Naive B cell (primary cell): Measurements from ENCODE around the gene EXOC3L2. TPM values are rescaled to one million over a fixed set of nuclear protein-coding genes. Genes with fewer than 3 reads are reported as not detected.
"Not testable (repeated sequence)": the region's sequence is repeated elsewhere in the genome, so short reads cannot be mapped to it uniquely, and the experiment has no call there.

Source experiments
- ATAC-seq, 2 donors: fragments of 150-1000 bp; cut with Tn5 transposase; 2 replicates each; pipeline ENCODE4 v1.10.0; 2021; ENCODE audit warnings: low read depth in 2 of 2, mild to moderate bottlenecking in 2 of 2, moderate library complexity in 2 of 2
- DNase-seq: peaks from one replicate; pipeline ENCODE4 v3.0.0; 2022
- H3K27ac Mint-ChIP-seq, 6 donors: one replicate each; pipeline ENCODE4 v1.8.0; 2020 to 2022; ENCODE audit warnings: mild to moderate bottlenecking in 6 of 6, mixed read lengths in 6 of 6, moderate library complexity in 5 of 6, inconsistent platforms in 2 of 6
- H3K27me3 Mint-ChIP-seq, 3 donors: one replicate each; pipeline ENCODE4 v1.8.0; 2021 to 2022; ENCODE audit warnings: mixed read lengths in 3 of 3, mild to moderate bottlenecking in 1 of 3
- H3K36me3 Mint-ChIP-seq, 2 donors: one replicate each; pipeline ENCODE4 v1.8.0; 2020 to 2022; ENCODE audit warnings: mixed read lengths in 2 of 2, inconsistent platforms in 1 of 2, mild to moderate bottlenecking in 1 of 2
- H3K4me1 Mint-ChIP-seq, 3 donors: one replicate each; pipeline ENCODE4 v1.8.0; 2020 to 2022; ENCODE audit warnings: mixed read lengths in 3 of 3, inconsistent platforms in 1 of 3, mild to moderate bottlenecking in 1 of 3, moderate library complexity in 1 of 3
- H3K4me3 Mint-ChIP-seq, 8 donors: one replicate each; pipeline ENCODE4 v1.8.0; 2020 to 2022; ENCODE audit warnings: mild to moderate bottlenecking in 8 of 8, mixed read lengths in 8 of 8, moderate library complexity in 8 of 8, inconsistent platforms in 2 of 8
- H3K9me3 Mint-ChIP-seq, 7 donors: one replicate each; pipeline ENCODE4 v1.8.0; 2020 to 2022; ENCODE audit warnings: mixed read lengths in 7 of 7, mild to moderate bottlenecking in 5 of 7, inconsistent platforms in 2 of 7, moderate library complexity in 1 of 7
- polyA plus RNA-seq, 6 donors: library from polyadenylated mRNA; unstranded; fragments of 300-500 nt; fragmentation: Illumina TruSeq; gene quantifications; one replicate each; pipeline ENCODE4 v1.2.3, GENCODE V29; 2021; ENCODE audit warnings: low read depth in 6 of 6

The EXOC3L2 gene
- polyA plus RNA-seq, 6 donors from 2014 or later = not detected

DNA sequence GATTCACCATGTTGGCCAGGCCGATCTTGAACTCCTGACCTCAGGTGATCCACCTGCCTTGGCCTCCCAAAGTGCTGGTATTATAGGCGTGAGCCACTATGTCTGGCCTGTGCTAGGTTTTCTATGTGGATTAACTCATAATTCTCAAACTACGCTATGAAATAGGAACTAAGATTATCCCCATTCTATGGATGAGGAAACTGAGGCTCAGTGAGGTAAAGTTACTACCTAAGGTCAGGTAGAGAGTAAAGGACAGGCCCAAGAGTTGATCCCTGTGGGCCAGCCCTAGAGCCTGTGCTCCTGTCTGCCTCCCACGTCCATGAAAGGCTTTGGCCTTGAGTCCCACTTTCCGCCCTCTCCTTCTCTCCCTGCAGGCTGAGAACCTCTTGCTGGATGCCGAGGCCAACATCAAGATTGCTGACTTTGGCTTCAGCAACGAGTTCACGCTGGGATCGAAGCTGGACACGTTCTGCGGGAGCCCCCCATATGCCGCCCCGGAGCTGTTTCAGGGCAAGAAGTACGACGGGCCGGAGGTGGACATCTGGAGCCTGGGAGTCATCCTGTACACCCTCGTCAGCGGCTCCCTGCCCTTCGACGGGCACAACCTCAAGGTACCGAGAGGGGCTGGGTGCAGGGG lies 26.0 kb upstream of the EXOC3L2 start:
- no peak overlapping the region for H3K4me3 Mint-ChIP-seq
- peak overlapping the region in 1 of 6 donors; percentile 33 for H3K27ac Mint-ChIP-seq
- H3K36me3 Mint-ChIP-seq = peaks cover 0 to 3% of the 10 kb centered on the region in 2 donors
- H3K9me3 Mint-ChIP-seq = no peaks in the 10 kb centered on the region
- DNase-seq = no peak
- no peaks in the 10 kb centered on the region for H3K27me3 Mint-ChIP-seq
- no peaks in the 10 kb centered on the region for H3K4me1 Mint-ChIP-seq
- no peak for ATAC-seq

DNA sequence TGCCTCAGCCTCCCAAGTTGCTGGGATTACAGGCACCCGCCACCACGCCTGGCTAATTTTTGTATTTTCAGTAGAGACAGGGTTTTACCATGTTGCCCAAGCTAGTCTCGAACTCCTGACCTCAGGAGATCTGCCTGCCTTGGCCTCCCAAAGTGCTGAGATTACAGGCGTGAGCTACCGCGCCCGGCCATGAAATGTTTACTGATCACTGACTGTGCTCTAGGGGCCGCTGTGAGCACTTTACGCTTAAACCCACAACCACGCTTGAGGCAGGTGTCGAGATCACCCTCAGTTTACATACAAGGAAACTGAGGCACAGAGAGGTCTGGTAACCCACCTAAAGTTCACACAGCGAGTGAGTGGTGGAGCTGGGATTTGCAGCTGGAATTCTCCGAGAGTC lies 24.7 kb upstream of the EXOC3L2 start:
- not testable (repeated sequence) for DNase-seq, H3K27ac Mint-ChIP-seq, H3K27me3 Mint-ChIP-seq, H3K4me3 Mint-ChIP-seq, H3K9me3 Mint-ChIP-seq, H3K4me1 Mint-ChIP-seq, H3K36me3 Mint-ChIP-seq, ATAC-seq

DNA sequence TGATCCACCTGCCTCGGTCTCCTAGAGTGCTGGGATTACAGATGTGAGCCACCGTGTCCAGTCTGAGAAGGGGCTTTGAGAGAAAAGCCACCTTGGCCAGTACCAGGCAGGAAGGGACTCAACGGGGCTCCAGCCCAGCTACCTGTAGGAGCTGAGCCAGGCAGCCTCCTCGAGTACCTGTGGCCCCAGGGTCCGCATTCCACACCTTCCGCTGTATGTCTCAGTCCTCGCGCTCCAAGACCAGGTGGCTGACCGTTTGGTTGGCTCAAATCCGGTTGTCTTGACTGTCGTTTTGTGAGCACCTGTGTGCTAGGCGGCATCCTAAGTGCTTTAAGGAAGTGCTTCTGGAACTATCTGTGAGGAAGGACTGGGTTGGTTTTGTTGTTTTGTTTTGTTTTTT lies 22.1 kb upstream of the EXOC3L2 start:
- no peaks in the 10 kb centered on the region for H3K36me3 Mint-ChIP-seq
- no peak overlapping the region for H3K4me3 Mint-ChIP-seq
- ATAC-seq (no peak), DNase-seq (no peak)
- H3K9me3 Mint-ChIP-seq = no peaks in the 10 kb centered on the region
- H3K27me3 Mint-ChIP-seq = no peaks in the 10 kb centered on the region
- H3K27ac Mint-ChIP-seq = no peak overlapping the region
- H3K4me1 Mint-ChIP-seq = peaks cover 5% of the 10 kb centered on the region in 3 donors

DNA sequence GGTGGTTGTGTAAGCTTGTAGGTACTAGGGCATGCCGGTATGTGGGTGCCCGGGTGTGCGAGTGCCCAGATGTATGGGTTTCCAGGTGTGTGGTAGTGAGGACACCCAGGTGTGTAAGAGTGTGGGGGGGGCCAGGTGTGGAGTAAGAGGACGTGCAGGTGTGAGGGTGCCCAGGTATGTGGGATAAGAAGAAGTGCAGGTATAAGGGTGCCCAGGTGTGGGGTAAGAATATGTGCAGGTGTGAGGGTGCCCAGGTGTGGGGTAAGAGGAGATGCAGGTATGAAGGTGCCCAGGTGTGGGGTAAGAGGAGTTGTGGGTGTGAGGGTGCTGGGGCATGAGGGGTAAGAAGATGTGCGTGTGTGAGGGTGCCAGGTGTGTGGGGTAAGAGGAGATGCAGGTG lies 20.2 kb upstream of the EXOC3L2 start:
- no peaks in the 10 kb centered on the region for H3K27me3 Mint-ChIP-seq
- peak overlapping the region in 3 of 6 donors; percentile 11 to 58 (median 36) for H3K27ac Mint-ChIP-seq
- no peak for DNase-seq
- ATAC-seq = no peak
- peaks cover 5% of the 10 kb centered on the region in 3 donors for H3K4me1 Mint-ChIP-seq
- no peak overlapping the region for H3K4me3 Mint-ChIP-seq
- H3K36me3 Mint-ChIP-seq = no peaks in the 10 kb centered on the region
- no peaks in the 10 kb centered on the region for H3K9me3 Mint-ChIP-seq

DNA sequence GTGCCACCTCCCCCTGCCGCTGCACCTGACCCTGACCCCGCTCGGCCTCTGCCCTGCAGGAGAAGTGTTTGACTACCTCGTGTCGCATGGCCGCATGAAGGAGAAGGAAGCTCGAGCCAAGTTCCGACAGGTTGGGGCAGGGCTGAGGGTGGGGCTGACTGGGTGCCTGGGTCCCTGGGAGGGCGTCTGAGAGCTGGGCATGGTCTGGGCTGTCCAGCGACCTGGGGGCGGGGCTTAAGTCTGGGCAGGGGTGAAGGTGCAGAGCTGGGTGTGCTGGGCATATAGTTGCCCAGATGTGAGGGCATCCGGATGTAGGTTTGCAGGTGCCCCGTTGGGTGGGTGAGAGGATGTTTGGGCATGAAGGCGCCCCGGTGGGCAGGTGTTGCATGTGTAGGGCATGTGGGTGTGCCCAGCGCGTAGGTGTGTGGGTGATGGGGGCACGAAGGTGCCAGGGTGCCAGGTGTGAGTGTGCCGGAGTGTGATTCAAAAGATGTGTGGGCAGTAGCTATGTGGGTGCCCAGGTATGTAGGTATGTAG lies 19.6 kb upstream of the EXOC3L2 start:
- H3K27ac Mint-ChIP-seq = no peak overlapping the region
- no peaks in the 10 kb centered on the region for H3K27me3 Mint-ChIP-seq
- H3K36me3 Mint-ChIP-seq = no peaks in the 10 kb centered on the region

DNA sequence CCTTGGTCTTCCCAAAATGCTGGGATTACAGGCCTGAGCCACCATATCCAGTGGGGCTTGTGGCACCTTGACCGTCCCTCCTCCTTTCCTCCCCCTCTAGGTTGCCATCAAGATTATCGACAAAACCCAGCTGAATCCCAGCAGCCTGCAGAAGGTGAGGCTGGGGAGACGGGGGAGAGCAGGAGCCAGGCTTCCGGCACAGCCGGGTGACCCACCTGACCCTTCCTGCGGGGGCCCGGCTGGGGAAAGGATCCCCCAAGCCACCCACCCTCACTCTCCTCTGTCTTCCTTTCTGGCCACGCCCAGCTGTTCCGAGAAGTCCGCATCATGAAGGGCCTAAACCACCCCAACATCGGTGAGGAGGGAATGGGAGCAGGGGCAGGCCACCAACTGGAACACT lies 17.8 kb upstream of the EXOC3L2 start:
- no peak for ATAC-seq
- no peak overlapping the region for H3K4me3 Mint-ChIP-seq
- no peaks in the 10 kb centered on the region for H3K9me3 Mint-ChIP-seq
- peak overlapping the region in 1 of 6 donors; percentile 27 for H3K27ac Mint-ChIP-seq
- H3K36me3 Mint-ChIP-seq = no peaks in the 10 kb centered on the region
- peaks cover 5 to 9% (median 5%) of the 10 kb centered on the region in 3 donors for H3K4me1 Mint-ChIP-seq
- no peaks in the 10 kb centered on the region for H3K27me3 Mint-ChIP-seq
- DNase-seq = no peak

More for the DNA sequence above, 19.6 kb upstream of the EXOC3L2 start:
- H3K4me3 Mint-ChIP-seq = no peak overlapping the region
- ATAC-seq = no peak
- H3K9me3 Mint-ChIP-seq = no peaks in the 10 kb centered on the region
- no peak for DNase-seq
- peaks cover 5% of the 10 kb centered on the region in 3 donors for H3K4me1 Mint-ChIP-seq

DNA sequence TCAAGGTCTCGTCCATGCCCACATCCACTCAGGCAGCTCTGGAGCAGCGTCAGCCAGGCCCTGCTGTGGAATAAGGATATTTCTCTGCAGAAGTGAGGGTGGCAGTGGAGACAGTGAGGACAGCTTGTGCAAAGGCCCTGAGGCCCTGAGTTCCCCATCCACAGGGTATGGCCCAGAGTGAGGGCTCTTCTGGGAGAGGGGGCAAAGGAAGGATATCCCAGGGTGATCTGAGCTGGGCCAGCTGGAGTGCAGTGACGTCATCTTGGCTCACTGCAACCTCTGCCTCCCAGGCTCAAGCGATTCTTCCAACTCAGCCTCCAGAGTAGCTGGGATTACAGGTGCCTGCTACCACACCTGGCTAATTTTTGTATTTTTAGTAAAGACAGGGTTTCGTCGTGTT lies 17.4 kb upstream of the EXOC3L2 start:
- H3K4me1 Mint-ChIP-seq = peaks cover 5 to 9% (median 5%) of the 10 kb centered on the region in 3 donors
- no peaks in the 10 kb centered on the region for H3K27me3 Mint-ChIP-seq
- no peak for ATAC-seq
- no peak for DNase-seq
- no peak overlapping the region for H3K4me3 Mint-ChIP-seq
- H3K36me3 Mint-ChIP-seq = no peaks in the 10 kb centered on the region
- no peaks in the 10 kb centered on the region for H3K9me3 Mint-ChIP-seq
- H3K27ac Mint-ChIP-seq = no peak overlapping the region

DNA sequence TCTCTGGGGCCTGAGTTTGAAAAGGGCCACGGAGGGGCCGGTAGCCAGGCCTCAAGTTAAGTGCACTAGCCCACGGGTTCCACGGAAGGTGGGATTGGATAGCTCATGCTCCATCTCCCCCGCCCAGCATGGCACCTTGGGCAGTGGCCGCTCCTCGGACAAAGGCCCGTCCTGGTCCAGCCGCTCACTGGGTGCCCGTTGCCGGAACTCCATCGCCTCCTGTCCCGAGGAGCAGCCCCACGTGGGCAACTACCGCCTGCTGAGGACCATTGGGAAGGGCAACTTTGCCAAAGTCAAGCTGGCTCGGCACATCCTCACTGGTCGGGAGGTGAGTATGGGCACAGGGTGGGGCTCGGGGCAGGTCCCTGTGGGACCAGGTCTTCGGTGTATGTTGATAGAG lies 13.7 kb upstream of the EXOC3L2 start:
- peaks cover 10 to 30% (median 26%) of the 10 kb centered on the region in 3 donors for H3K4me1 Mint-ChIP-seq
- no peaks in the 10 kb centered on the region for H3K9me3 Mint-ChIP-seq
- ATAC-seq = no peak
- H3K27me3 Mint-ChIP-seq = no peaks in the 10 kb centered on the region
- H3K27ac Mint-ChIP-seq = no peak overlapping the region
- DNase-seq = no peak
- H3K4me3 Mint-ChIP-seq = no peak overlapping the region
- H3K36me3 Mint-ChIP-seq = no peaks in the 10 kb centered on the region

DNA sequence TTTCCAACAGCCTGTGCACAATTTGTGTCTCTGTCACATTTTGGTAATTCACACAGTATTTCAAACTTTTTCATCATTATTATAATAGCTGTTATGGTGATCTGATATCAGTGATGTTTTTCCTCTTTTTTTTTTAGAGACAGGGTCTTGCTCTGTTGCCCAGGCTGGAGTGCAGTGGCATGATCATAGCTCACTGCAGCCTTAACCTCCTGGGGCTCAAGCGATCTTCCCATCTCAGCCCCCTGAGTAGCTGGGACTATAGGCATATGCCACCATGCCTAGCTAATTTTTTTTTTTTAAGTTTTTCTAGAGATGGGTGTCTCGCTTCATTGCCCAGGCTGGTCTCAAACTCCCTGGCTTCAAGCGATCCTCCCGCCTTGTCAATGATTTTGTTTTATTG lies 11.6 kb upstream of the EXOC3L2 start:
- peak overlapping the region in 1 of 6 donors; percentile 19 for H3K27ac Mint-ChIP-seq
- H3K9me3 Mint-ChIP-seq = no peaks in the 10 kb centered on the region
- H3K4me3 Mint-ChIP-seq = peak overlapping the region in 2 of 8 donors; percentile 36 to 63
- H3K36me3 Mint-ChIP-seq = no peaks in the 10 kb centered on the region
- no peak for ATAC-seq
- no peak for DNase-seq
- H3K4me1 Mint-ChIP-seq = peaks cover 28 to 48% (median 45%) of the 10 kb centered on the region in 3 donors
- H3K27me3 Mint-ChIP-seq = no peaks in the 10 kb centered on the region

DNA sequence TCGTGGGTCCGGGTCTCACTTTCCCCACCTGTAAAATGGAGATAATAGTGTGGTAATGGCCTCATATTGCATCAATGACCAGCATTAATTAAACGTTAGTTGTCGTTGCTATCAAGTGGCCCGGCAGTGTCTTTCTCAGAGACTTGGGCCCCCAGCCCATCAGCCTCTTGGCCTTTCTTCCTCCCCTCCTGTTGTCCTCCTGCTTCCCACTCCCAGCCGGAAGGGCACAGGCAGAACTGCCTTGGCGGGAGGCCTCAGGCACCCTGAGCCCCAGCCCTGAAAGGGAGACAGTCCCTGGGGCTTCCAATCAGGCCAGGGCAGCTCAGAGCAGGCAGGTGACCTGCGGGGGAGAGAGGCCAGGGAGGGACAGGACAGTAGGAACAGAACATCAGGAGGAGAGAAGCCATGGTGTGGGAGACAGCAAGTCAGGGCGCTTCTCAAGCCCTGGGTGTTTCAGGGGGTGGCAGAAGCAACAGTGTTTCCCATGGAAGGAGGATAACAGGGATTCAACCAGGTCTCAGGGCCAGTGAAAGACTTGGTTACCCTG lies 10.5 kb upstream of the EXOC3L2 start:
- H3K4me3 Mint-ChIP-seq = peak overlapping the region in 2 of 8 donors; percentile 36 to 52
- H3K27ac Mint-ChIP-seq = peak overlapping the region in 1 of 6 donors; percentile 49
- no peaks in the 10 kb centered on the region for H3K9me3 Mint-ChIP-seq
- H3K4me1 Mint-ChIP-seq = peaks cover 31 to 52% (median 50%) of the 10 kb centered on the region in 3 donors
- no peak for DNase-seq
- no peak for ATAC-seq
- H3K27me3 Mint-ChIP-seq = no peaks in the 10 kb centered on the region
- no peaks in the 10 kb centered on the region for H3K36me3 Mint-ChIP-seq

DNA sequence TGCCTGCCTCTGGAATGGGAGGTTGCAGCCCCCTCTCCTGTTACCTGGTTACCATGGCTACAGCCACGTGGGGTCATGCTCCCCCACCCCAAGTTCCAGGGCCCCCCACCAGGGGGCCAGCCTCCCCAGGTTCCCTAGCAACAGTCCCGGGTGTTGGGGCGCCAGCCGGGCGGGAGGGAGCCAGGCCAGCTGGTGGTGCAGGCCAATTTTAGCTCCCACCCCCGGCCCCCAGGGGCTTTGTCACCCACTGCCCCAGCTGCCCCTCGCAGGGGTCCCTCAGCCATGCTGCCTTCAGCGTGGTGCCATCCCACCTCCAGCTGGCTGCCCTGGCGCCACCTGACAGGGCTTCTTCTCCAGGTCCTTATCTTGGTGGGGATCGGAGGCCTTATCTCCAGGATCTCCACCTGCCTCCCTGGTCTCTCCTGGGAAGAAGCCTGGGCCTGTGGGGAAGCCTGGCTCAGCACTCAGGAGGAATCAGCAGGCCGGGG lies 8.9 kb upstream of the EXOC3L2 start:
- Mint-ChIP-seq H3K36me3 (no peaks in the 10 kb centered on the region), H3K4me3 (peak overlapping the region in 5 of 8 donors; percentile 51 to 84 (median 76)), H3K27ac (peak overlapping the region in 2 of 6 donors; percentile 81 to 83), H3K27me3 (no peaks in the 10 kb centered on the region), H3K9me3 (no peaks in the 10 kb centered on the region), H3K4me1 (peaks cover 34 to 58% (median 54%) of the 10 kb centered on the region in 3 donors)
- DNase-seq (peak; percentile 9), ATAC-seq (peak in 1 of 2 donors; percentile 24)

DNA sequence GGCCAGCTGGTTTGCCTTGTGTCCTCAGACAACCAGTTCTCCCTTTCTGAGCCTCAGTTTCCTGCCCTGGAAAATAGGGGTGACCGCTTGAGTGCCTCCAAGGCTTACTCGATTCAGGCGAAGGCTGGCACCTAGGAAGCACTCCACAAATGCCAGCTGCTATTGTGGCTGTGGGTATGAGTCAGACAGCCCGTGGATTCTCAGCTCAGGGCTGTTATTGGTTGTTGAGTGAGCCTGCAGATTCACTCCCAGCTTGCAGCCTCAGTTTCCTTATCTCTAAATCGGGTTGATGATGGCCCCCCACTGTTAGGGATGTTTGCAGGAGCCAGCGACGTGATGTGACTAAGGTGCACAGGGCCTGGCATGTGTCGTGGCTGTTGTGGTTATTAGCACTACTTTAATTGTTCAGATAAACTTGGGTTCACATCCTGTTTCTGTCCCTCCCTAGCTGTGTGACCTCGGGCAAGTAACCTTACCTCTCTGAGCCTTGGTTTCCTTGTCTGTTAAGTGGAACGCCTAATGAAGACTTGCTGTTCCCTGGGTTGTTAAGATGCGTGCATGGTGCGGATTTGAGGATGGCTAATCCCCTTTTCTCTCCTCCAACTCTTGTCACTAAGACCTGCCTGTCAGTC lies 8.3 kb upstream of the EXOC3L2 start:
- Mint-ChIP-seq H3K4me1 (peaks cover 37 to 62% (median 59%) of the 10 kb centered on the region in 3 donors), H3K27me3 (no peaks in the 10 kb centered on the region)

DNA sequence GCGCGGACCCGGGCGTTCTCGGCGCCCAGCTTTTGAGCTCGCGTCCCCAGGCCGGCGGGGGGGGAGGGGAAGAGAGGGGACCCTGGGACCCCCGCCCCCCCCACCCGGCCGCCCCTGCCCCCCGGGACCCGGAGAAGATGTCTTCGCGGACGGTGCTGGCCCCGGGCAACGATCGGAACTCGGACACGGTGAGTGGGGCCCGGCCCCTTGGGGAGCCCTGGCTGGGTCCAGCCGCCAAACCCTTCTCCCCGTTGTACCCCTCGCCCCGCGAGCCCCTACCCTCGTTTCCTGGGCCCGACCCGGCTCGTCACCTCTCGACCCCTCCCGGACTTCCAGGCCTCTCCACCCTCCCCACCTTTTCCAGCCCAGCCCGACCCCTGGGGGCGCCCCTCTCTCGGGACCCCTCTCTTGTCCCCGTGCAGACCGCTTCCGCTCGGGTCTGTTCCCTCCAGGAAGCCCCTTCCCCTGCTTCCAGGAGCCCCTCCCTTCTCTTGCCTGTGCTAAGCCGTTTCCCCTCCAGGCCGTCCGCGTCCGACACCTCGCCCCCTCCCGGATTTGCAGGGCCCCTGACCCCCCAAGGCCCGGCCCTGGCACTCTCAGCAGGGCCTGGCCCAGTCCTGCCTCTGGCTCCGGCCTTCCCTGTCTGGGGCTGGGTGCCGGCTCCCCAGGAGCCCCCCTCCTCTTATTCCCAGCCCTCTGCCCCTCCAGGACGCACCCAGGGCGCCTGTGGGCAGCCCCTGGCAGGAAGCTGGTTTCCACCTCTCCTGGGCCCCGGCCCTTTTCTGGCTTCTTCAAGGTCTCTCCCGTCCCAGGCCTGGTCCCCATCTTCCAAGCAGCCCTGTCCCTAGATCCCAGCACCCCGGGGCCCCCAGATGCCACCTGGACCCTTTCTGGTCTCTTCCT lies 6.5 kb upstream of the EXOC3L2 start:
- Mint-ChIP-seq H3K27me3 (no peaks in the 10 kb centered on the region), H3K9me3 (no peaks in the 10 kb centered on the region), H3K4me1 (peaks cover 37 to 57% (median 57%) of the 10 kb centered on the region in 3 donors), H3K4me3 (peak overlapping the region; percentile 79 to 95 (median 85)), H3K27ac (peak overlapping the region in 4 of 6 donors; percentile 75 to 84 (median 80)), H3K36me3 (no peaks in the 10 kb centered on the region)
- DNase-seq = peak; percentile 11
- ATAC-seq = peak; percentile 14 to 24

More for the DNA sequence above, 8.3 kb upstream of the EXOC3L2 start:
- no peaks in the 10 kb centered on the region for H3K36me3 Mint-ChIP-seq
- H3K9me3 Mint-ChIP-seq = no peaks in the 10 kb centered on the region
- no peak for DNase-seq
- H3K27ac Mint-ChIP-seq = peak overlapping the region in 5 of 6 donors; percentile 22 to 83 (median 70)
- ATAC-seq = no peak
- H3K4me3 Mint-ChIP-seq = peak overlapping the region; percentile 27 to 89 (median 82)
